ENCODE data around the gene EFNB1.

- TF ChIP-seq CTCF (conservative IDR thresholded peaks at IDR 0.05; ENCODE audit: low read depth, low read length): no peak
- no peak for TF ChIP-seq EZH2 (IDR thresholded peaks at IDR 0.05; ENCODE audit: borderline replicate concordance, low read depth, low read length, poor library complexity, severe bottlenecking)
These were observed 24.9 kb downstream of the EFNB1 start for GRCh38 chrX:68853665-68854251.

Measured in A673 (cell line).